ENCODE data around the gene ATP5F1B. TPM values are rescaled to one million over a fixed set of nuclear protein-coding genes. Genes with fewer than 3 reads are reported as not detected.

The ATP5F1B gene
- total RNA-seq: 100 to 1,000 TPM; 198 to 226 TPM

DNA sequence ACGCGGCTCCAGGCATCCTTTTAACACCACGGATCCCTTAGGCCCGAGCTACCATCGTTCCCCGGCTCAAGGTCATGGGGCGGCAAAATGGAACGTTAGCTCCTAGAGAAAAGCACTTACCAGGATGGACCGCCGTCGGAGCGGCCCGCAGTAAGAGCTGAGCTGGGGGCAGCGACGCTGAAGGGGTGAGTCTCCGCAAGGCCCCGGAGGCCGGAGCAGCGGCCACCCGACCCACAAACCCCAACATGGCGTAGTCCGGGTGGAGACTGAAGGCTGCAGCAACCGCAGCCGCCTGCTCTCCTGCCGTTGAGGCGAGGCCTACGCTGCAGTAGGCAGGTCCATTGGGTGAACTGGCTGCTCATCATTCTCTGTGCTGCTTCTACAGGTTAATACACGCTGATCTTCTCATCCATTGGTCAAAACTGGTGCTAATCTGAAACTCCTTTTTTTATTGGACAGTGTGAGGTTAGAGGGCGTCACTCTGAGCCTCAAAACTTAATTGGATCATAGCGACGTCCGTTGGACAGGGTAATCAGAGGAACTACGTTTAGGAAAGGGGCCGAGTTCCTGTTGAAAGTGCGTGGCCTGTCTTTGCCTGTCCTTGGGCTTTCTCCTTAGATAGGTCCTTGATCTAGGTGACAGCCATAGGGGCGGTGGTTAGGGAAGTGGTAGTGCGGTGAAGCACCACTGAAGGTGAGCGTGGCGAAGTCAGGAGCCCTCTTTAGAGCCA is at the start of gene ATP5F1B:
ATP5F1B (minus strand) TSS at position 268 of the 730 bp plus-strand sequence; CDS start at position 247, 21 bp downstream.
- Histone ChIP-seq H3K27me3 (replicated peaks; ENCODE audit: insufficient read depth) (no peaks in the 10 kb centered on the region), H3K9me3 (no peaks in the 10 kb centered on the region), H3K27ac (peak within 1 kb of the TSS; percentile 91 to 96), H3K36me3 (peaks cover 29% of the 10 kb centered on the region), H3K4me3 (peak within 1 kb of the TSS; percentile 92), H3K4me1 (ENCODE audit: control insufficient read depth in 1 of 2, low read depth in 2 of 2) (peaks cover 8 to 23% of the 10 kb centered on the region in 2 donors)
- peak; percentile 92 for DNase-seq (ENCODE audit: low spot score)
- peak; percentile 100 for ATAC-seq (ENCODE audit: insufficient number of reproducible peaks, low FRiP score, low read depth)
- TF ChIP-seq, protein P1, sequence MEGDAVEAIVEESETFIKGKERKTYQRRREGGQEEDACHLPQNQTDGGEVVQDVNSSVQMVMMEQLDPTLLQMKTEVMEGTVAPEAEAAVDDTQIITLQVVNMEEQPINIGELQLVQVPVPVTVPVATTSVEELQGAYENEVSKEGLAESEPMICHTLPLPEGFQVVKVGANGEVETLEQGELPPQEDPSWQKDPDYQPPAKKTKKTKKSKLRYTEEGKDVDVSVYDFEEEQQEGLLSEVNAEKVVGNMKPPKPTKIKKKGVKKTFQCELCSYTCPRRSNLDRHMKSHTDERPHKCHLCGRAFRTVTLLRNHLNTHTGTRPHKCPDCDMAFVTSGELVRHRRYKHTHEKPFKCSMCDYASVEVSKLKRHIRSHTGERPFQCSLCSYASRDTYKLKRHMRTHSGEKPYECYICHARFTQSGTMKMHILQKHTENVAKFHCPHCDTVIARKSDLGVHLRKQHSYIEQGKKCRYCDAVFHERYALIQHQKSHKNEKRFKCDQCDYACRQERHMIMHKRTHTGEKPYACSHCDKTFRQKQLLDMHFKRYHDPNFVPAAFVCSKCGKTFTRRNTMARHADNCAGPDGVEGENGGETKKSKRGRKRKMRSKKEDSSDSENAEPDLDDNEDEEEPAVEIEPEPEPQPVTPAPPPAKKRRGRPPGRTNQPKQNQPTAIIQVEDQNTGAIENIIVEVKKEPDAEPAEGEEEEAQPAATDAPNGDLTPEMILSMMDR (IDR thresholded peaks at IDR 0.05): no peak

DNA sequence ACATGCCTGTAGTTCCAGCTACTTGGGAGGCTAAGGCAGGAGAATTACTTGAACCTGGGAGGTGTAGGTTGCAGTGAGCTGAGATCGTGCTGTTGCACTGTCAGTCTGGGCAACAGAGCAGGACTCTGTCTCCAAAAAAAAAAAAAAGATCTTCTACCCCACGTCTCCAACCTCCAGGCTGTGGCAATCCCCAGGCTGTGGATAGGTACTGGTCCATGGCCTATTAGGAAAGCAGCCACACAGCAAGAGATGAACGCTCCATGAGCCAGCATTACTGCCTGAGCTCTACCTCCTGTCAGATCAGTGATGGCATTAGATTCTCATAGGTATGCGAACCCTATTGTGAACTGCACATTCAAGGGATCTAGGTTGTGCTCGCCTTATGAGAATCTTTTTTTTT is 48.4 kb upstream of the ATP5F1B start:
- H3K4me3 ChIP-seq: no peak overlapping the region
- H3K27ac ChIP-seq: no peak overlapping the region
- H3K27me3 ChIP-seq (replicated peaks; ENCODE audit: insufficient read depth): no peaks in the 10 kb centered on the region
- no peaks in the 10 kb centered on the region for H3K36me3 ChIP-seq
- no peaks in the 10 kb centered on the region for H3K9me3 ChIP-seq
- DNase-seq (ENCODE audit: low spot score) (no peak), ATAC-seq (ENCODE audit: insufficient number of reproducible peaks, low FRiP score, low read depth) (no peak)
- TF ChIP-seq, protein P1 (IDR thresholded peaks at IDR 0.05): no peak
- peaks cover 0 to 6% of the 10 kb centered on the region in 2 donors for H3K4me1 ChIP-seq (ENCODE audit: control insufficient read depth in 1 of 2, low read depth in 2 of 2)

DNA sequence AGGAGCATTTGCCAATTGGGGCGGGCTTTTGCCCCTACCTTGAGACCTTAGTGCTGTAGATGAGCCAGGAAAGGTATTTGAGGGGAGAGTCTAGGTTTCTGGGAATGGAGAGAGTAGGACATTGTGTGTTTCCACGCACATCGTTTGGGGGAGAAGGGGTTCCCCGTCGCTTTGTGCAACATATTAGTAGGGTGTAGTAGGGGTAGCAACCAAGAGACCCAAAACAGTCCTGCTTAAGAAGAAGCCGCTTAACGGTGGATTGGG is 43.0 kb upstream of the ATP5F1B start:
- ATAC-seq (ENCODE audit: insufficient number of reproducible peaks, low FRiP score, low read depth) (no peak), DNase-seq (ENCODE audit: low spot score) (no peak)
- Histone ChIP-seq H3K4me1 (ENCODE audit: control insufficient read depth in 1 of 2, low read depth in 2 of 2) (peaks cover 15 to 33% of the 10 kb centered on the region in 2 donors), H3K27ac (peak overlapping the region; percentile 92 to 100), H3K27me3 (replicated peaks; ENCODE audit: insufficient read depth) (no peaks in the 10 kb centered on the region), H3K9me3 (no peaks in the 10 kb centered on the region), H3K36me3 (no peaks in the 10 kb centered on the region), H3K4me3 (peak overlapping the region; percentile 92)
- TF ChIP-seq, protein P1 (IDR thresholded peaks at IDR 0.05): no peak

DNA sequence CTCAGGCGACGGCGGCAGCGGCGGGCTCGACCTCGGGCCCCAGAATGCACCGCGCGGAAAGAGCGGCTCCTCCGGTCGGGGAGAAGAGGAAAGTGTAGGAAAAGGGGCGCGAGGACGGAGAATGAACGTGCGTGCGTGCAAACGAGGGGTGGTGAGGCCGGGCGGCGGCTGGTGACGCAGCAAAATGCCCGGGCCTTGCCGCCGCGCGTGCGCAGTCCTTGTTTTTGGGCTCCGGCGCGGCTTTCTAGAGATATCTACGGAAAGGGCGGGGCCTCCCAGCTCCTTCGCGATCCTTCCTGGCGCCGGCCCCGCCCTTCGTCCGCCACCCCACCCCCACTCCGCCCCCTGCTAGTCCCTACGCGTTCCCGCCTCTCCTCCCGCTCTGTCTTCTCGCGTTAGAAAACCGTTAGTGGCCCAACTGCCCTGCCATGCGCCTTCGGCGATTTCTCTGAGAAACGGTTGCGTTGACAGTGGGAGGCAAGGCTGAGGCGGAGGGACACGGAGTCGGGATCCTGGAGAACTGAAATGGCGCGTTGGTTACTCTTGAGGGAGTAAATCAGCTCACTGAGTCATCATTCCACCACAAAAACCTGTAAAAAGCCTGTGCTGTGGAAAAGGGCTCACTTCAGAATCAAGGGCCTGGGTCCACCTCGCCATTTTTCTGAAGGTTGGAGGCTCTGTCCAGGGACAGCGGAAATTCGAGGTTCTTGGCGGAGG is 42.5 kb upstream of the ATP5F1B start, which contains the start of gene PTGES3:
PTGES3 (minus strand) TSS at position 156 of the 717 bp plus-strand sequence. CDS start 285 bp downstream, outside the sequence.
- H3K27ac ChIP-seq: peak within 1 kb of the TSS; percentile 95 to 100

More for the DNA sequence above, 42.5 kb upstream of the ATP5F1B start, which contains the start of gene PTGES3:
- peak within 1 kb of the TSS; percentile 92 for H3K4me3 ChIP-seq
- H3K27me3 ChIP-seq (replicated peaks; ENCODE audit: insufficient read depth): no peaks in the 10 kb centered on the region
- peaks cover 15 to 35% of the 10 kb centered on the region in 2 donors for H3K4me1 ChIP-seq (ENCODE audit: control insufficient read depth in 1 of 2, low read depth in 2 of 2)
- ATAC-seq (ENCODE audit: insufficient number of reproducible peaks, low FRiP score, low read depth) (peak; percentile 95), DNase-seq (ENCODE audit: low spot score) (peak; percentile 90)
- H3K9me3 ChIP-seq: no peaks in the 10 kb centered on the region
- TF ChIP-seq, protein P1 (IDR thresholded peaks at IDR 0.05): no peak
- H3K36me3 ChIP-seq: no peaks in the 10 kb centered on the region
